OCI-LY3 (cell line): ENCODE results near the gene CD58.

Experiments
- EZH2phosphoT487 ChIP-seq: fragments of 200-600 bp; shearing (Covaris generic); IDR thresholded peaks from 2 replicates; pipeline ENCODE4 v1.6.1; 2018; ENCODE audit warnings: antibody characterized with exemption, mixed run types, low read depth
- TF ChIP-seq, protein P1 (sequence below): fragments of 200-600, 300-600 bp; sonication (generic); IDR thresholded peaks from 2 replicates; pipeline ENCODE4 v1.5.1; 2014; ENCODE audit warnings: antibody characterized with exemption, low read length, low read depth

DNA sequence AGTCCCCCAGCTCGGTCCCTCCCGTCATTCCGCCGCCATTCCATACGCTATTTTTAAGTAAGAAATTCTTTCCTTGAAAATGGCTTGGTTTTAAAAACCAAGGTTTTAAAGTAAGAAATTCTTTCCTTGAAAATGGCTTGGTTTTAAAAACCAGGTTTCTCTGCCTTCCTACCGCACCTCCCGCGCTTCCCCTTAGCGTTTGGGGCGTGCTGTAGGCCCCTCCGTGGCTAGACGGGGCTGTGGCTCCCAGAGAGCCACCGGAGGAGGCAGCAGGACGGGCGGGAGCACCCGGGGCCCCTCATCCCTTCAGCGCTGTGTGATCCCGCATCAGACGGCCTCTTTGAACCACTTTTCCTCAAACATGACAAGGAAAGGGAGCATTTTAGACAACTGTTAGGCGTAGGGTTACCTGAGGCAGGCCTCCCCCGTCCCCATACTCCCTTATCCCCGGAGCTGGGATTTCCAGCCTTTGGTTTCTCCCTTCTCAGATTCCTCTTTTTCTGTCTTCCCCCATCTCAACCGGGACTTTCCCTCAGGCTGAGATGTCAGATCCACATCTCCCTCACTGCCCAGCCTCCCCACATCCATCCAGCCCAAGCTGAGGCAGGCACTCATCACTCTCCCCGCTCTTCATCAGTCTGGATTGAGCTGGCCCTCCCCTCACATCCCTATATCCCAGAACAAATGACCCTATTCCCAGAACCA, 541 bp upstream of the CD58 start:
- TF ChIP-seq, protein P1, sequence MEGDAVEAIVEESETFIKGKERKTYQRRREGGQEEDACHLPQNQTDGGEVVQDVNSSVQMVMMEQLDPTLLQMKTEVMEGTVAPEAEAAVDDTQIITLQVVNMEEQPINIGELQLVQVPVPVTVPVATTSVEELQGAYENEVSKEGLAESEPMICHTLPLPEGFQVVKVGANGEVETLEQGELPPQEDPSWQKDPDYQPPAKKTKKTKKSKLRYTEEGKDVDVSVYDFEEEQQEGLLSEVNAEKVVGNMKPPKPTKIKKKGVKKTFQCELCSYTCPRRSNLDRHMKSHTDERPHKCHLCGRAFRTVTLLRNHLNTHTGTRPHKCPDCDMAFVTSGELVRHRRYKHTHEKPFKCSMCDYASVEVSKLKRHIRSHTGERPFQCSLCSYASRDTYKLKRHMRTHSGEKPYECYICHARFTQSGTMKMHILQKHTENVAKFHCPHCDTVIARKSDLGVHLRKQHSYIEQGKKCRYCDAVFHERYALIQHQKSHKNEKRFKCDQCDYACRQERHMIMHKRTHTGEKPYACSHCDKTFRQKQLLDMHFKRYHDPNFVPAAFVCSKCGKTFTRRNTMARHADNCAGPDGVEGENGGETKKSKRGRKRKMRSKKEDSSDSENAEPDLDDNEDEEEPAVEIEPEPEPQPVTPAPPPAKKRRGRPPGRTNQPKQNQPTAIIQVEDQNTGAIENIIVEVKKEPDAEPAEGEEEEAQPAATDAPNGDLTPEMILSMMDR: no peak
- TF ChIP-seq EZH2phosphoT487: no peak
